Esophagus muscularis mucosa (tissue), 3 donors: ENCODE measurements around the gene INHBA.

Experiments used
- CTCF ChIP-seq, 3 experiments: fragments of 200-600 bp in 2 of 3; fragments of 450-650 bp in 1 of 3; sonication (generic) in 2 of 3; IDR thresholded peaks; one replicate each; pipeline ENCODE4 v1.5.1; 2017 to 2019; ENCODE audit warnings: antibody characterized with exemption in 3 of 3, mild to moderate bottlenecking in 2 of 3, moderate library complexity in 1 of 3
- POLR2A ChIP-seq: fragments of 450-650 bp; IDR thresholded peaks from one replicate; pipeline ENCODE4 v1.6.1; 2017; ENCODE audit warnings: antibody characterized with exemption, moderate library complexity, mild to moderate bottlenecking, low read depth
- POLR2AphosphoS5 ChIP-seq, 2 donors: sonication (generic); formaldehyde crosslinking; IDR thresholded peaks; one replicate each; pipeline ENCODE4 v1.6.1; 2017; ENCODE audit warnings: antibody characterized with exemption in 2 of 2

DNA sequence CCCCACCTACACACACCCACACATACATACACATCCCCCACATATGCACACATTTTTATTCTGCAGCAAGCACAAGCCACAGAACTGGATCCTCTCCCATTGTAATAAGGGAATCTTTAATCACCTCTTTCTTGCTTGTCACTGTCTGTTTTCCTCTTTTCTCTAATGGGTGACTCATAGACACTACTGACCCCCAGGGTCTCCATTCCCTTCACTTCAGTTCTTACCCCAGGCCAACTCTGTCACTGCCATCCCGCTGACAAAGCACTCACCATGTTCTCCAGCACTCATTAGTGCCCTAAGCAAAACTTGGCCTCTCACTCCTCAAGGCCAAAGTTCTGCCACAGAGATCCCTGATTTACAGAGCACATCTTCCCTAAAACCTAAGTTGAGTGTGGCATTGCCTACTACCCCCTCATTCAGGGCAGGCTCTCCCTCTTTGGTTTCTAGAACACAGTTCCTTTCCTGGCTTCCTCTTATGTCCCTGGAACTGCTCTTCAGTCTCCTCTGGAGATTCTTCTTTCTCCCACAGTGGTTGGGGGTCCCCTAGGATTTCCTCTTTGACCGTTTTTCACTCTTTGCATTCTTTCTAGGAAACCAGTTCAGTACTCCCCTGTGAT lies 39.6 kb upstream of the INHBA start:
- TF ChIP-seq CTCF (IDR thresholded peaks at IDR 0.05) = no peak
- TF ChIP-seq POLR2A = no peak
- TF ChIP-seq POLR2AphosphoS5 (IDR thresholded peaks at IDR 0.05) = no peak
